HG03460 (cell line): ENCODE results near the gene PRAMEF4.
"Not testable (repeated sequence)": the region's sequence is repeated elsewhere in the genome, so short reads cannot be mapped to it uniquely, and the experiment has no call there.

Experiments
- ATAC-seq: cut with Tn5 transposase; IDR thresholded peaks from one replicate; pipeline ENCODE4 v1.9.1; 2021; ENCODE audit not compliant: unreplicated experiment

PRAMEF4 gene

GRCh38 chr1:12886101-12886500 lies at the start of gene PRAMEF4:
Gene PRAMEF4, minus strand, starts transcription at chr1:12886201. Its CDS starts 2,807 bp downstream, at chr1:12883394.
- ATAC-seq, result not testable (repeated sequence)

- not testable (repeated sequence) for ATAC-seq
These were observed 38.4 kb upstream of the PRAMEF4 start for GRCh38 chr1:12924368-12924767.

DNA sequence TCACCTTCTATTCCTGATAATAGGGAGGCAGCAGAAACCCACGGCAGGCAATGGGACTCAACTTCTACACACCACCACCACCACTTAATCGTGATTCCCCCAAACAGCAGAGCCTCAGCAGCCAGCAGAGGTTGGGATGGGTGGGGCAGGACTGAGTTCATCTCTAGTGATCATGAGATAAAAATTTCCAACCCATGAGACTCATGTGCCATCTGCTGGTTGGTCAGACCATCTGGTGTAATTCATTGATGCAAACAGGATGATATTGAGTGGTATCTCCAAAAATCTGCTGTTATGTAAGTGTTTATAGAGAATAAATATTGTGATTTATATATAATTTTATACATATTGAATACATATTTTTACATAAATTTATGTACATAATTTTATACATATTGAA lies 35.7 kb upstream of the PRAMEF4 start:
- not testable (repeated sequence) for ATAC-seq

DNA sequence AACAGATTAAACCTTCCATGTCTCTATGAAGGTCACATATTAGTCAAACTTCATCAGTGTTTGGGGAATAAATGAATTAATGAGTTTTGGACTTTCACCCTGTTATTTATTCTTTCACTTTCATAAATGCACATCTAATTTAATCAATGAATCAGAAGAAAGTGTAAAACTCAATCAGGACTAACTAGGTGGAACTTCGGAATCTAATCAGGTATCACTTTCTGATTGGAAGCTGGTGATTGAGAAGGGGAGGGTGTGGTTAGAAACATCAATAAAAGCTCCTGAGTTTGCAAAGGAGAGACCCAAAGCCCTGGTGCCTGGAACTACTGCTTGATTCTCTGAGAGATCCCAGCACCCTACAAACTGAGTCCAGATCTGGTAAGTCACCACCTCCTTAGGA lies 30.3 kb upstream of the PRAMEF4 start, which contains the start of gene PRAMEF7:
Gene PRAMEF7, plus strand, starts transcription at position 301 of the 400 bp plus-strand sequence. CDS start 1,083 bp downstream, outside the sequence.
- not testable (repeated sequence) for ATAC-seq

DNA sequence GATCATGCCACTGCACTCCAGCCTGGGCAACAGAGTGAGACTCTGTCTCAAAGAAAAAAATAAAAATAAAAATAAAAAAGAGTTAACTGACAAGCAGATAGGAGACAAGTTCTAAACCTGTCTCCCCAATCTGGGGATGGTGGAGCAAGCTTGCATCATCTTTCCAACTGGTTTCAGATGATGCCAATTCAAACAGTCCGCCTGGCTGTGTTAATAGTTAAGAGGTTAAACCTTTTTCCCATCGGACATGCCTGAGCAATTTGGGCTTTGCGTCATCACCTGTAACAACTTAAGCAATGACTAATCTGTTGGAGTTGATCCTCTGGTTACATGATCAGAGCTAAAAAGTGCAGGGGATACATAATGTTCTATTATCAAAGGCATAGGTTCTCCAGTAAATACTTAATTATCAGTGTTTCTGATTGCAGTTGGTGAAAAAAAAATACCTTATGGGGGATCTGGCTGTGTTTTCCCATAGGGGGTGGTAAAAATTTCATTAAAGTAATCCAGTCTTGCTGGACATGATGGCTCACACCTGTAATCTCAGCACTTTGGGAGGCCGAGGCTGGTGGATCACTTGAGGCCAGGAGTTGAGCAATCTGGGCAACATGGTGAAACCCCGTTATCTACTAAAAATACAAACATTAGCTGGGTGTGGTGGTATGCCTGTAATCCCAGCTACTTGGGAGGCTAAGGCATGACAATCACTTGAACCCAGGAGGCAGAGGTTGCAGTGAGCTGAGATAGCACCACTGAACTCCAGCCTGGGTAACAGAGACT lies 18.0 kb upstream of the PRAMEF4 start:
- ATAC-seq, result not testable (repeated sequence)

DNA sequence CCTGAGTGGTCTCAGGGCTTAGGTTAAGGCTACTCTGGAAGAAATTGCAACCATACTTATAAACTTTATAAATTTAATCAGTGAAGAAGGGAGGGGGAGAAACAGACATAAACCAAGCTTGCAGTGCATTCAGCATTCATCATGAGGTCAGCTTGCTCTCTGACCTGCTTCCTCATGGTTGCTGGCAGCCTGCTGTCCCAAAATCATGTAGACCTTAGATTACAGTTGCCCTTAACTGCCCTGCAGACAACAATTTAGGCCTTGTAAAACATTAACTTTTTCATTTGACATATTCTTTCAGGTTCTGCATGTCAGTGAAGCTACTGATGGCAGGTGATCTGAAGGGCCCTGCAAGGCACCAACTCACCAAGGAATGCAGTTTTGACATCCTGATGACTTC lies 13.2 kb upstream of the PRAMEF4 start:
- not testable (repeated sequence) for ATAC-seq

GRCh38 chr1:12898170-12898569 lies 12.2 kb upstream of the PRAMEF4 start, which contains the start of gene PRAMEF10:
Gene PRAMEF10, minus strand, starts transcription at chr1:12898270. Its CDS starts 2,423 bp downstream, at chr1:12895847.
- not testable (repeated sequence) for ATAC-seq

DNA sequence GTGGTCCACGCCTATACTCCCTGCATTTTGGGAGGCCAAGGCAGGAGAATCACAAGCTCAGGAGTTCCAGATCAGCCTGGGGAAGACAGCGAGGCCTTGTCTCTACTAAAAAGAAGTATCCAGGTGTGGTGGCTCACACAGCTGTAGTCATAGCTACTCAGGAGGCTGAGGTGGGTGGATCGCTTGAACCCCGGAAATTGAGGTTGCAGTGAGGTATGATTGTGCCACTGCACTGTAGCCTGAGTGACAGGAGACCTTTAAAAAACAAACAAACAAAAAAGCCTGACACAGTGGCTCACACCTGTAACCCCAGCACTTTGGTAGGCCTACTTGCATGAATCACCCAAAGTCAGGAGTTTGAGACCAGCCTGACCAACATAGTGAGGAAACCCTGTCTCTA lies 7.5 kb downstream of the PRAMEF4 start:
- ATAC-seq, result not testable (repeated sequence)

DNA sequence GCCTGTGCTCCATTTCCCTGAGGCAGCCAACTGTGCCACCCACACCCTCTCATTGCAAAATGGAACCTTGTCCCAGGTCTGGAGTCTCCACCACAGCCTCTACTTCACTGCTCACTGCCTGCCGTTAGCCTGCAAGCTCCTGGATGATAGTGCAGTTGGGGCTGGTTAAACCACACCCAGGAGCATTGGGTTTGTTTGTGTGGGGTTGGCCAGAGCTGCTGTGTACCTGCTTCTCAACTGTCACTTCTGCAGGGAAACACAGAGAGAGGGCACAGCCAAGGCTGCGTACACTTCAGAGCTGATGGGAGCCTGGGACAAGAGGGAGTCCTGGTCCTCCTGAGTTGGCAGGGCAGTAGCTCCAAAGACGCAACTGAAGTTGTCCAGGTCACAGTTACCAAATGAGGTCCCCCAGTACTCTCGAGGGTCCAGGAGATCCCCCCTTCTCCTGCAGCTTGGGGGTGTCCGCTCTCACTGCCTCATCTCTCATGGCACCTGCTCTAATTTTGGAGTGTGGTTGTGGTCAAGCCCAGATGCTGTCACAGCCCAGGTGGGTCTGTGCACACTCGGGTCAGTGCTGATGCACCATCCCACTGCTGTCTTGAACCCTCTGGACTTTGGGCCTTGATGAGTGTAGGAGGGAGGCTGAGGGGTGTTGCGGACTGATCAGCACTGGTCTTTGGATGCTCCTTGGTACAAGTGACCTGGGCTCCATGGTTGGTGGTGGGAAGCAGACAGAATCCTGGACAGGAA lies 22.7 kb downstream of the PRAMEF4 start:
- ATAC-seq, result not testable (repeated sequence)

- ATAC-seq, result not testable (repeated sequence)
These were observed 29.2 kb downstream of the PRAMEF4 start, which contains the start of gene PRAMEF2 for GRCh38 chr1:12856786-12857185. Gene PRAMEF2, plus strand, starts transcription at chr1:12857086. Its CDS starts 1,924 bp downstream, at chr1:12859010.

GRCh38 chr1:12851779-12852178 lies 34.2 kb downstream of the PRAMEF4 start:
- no peak for ATAC-seq

- ATAC-seq, result not testable (repeated sequence)
These were observed 37.4 kb downstream of the PRAMEF4 start, which contains the start of gene HNRNPCL1 for GRCh38 chr1:12848620-12849019. Gene HNRNPCL1, minus strand, starts transcription at chr1:12848720. Its CDS starts 431 bp downstream, at chr1:12848289.

GRCh38 chr1:12833251-12833650 lies 52.8 kb downstream of the PRAMEF4 start:
- not testable (repeated sequence) for ATAC-seq

GRCh38 chr1:12831310-12831709 lies 54.7 kb downstream of the PRAMEF4 start, which contains the start of gene PRAMEF11:
Gene PRAMEF11, minus strand, starts transcription at chr1:12831410. Its CDS starts 2,621 bp downstream, at chr1:12828789.
- not testable (repeated sequence) for ATAC-seq
